ENCODE data around the gene SCTR.

The SCTR gene

DNA sequence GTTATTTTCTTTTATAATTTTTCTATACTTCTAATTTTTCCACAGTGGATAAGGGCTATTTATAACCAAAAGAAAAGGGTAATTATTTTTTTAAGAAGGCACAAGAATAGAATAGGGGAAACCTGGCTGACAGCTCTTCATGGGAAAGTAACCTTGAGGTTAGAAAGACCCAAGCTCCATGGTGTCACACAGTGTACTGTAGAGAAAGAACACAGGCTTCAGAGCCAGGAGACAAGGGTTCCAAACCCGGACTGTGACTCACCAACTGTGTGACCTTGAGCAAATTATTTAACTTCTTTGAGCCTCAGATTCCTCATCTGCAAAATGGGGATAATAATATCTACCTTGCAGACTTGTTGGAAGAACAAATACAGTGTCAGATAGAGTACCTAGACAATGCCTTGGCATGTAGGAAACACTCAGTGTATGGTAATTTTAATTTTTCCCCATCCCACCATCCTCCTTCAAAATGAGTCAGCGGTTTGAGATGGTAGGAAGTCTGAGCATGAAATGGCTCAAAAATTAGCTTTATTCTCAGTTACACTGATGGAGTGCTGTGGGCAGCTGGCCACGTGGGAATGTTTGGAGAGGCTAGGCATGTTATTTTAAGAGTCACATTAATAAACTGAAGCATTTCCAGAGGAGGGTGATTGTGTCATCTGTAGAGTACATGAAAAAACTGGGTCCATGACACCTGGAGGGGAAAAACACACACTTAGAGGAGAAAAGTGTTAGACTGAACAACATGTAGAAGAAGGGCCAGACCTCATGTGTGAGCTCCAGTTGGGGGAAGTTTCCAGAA is 55.9 kb downstream of the SCTR start:
- FAIRE-seq (no peak), DNase-seq (ENCODE audit: insufficient read length, low spot score) (no peak)
- TF ChIP-seq, protein P1, sequence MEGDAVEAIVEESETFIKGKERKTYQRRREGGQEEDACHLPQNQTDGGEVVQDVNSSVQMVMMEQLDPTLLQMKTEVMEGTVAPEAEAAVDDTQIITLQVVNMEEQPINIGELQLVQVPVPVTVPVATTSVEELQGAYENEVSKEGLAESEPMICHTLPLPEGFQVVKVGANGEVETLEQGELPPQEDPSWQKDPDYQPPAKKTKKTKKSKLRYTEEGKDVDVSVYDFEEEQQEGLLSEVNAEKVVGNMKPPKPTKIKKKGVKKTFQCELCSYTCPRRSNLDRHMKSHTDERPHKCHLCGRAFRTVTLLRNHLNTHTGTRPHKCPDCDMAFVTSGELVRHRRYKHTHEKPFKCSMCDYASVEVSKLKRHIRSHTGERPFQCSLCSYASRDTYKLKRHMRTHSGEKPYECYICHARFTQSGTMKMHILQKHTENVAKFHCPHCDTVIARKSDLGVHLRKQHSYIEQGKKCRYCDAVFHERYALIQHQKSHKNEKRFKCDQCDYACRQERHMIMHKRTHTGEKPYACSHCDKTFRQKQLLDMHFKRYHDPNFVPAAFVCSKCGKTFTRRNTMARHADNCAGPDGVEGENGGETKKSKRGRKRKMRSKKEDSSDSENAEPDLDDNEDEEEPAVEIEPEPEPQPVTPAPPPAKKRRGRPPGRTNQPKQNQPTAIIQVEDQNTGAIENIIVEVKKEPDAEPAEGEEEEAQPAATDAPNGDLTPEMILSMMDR (IDR thresholded peaks at IDR 0.05; ENCODE audit: insufficient read depth, missing control alignments) = no peak

DNA sequence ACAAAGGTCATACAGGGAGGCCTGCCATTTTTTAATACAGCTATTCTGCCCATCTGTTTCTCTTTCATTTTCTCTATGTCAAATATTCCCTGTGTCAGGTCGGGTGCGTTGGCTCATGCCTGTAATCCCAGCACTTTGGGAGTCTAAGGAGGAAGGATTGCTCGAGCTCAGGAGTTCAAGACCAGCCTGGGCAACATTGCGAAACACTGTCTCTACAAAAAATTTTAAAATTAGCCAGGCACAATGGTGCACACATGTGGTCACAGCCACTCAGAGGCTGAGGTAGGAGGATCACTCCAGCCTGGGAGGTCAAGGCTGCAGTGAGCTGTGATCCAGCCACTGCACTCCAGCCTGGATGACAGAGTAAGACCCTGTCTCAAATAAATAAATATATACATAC is 57.9 kb downstream of the SCTR start:
- DNase-seq (ENCODE audit: insufficient read length, low spot score) (no peak), FAIRE-seq (no peak)
- TF ChIP-seq, protein P1 (IDR thresholded peaks at IDR 0.05; ENCODE audit: insufficient read depth, missing control alignments) = no peak

DNA sequence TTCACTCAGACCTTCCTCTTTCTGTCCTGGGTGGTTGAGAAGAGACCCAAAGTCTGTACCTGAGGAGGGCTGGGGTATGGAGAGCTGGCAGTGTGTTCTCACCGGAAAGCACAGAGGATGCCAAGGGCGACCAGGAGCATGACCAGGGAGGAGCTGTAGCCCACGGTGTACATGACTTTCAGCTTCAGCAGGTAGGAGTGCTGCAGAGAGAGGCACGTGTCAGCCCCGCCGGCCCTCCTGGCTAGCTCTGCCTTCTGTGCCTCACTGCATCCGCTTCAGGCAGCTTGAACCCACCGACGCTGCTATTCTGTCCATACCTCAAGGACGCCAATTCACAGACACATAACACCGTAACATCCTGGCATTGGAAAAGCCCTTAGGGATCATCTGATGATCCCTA is 58.6 kb downstream of the SCTR start:
- no peak for DNase-seq (ENCODE audit: insufficient read length, low spot score)
- TF ChIP-seq, protein P1 (IDR thresholded peaks at IDR 0.05; ENCODE audit: insufficient read depth, missing control alignments) = no peak
- no peak for FAIRE-seq

- FAIRE-seq (no peak), DNase-seq (ENCODE audit: insufficient read length, low spot score) (no peak)
- TF ChIP-seq, protein P1 (IDR thresholded peaks at IDR 0.05; ENCODE audit: insufficient read depth, missing control alignments) = no peak
These were observed 59.3 kb downstream of the SCTR start for GRCh38 chr2:119464981-119465380.

GRCh38 chr2:119463990-119464389 is 60.3 kb downstream of the SCTR start:
- TF ChIP-seq, protein P1 (IDR thresholded peaks at IDR 0.05; ENCODE audit: insufficient read depth, missing control alignments) = no peak
- DNase-seq (ENCODE audit: insufficient read length, low spot score) = no peak
- no peak for FAIRE-seq

DNA sequence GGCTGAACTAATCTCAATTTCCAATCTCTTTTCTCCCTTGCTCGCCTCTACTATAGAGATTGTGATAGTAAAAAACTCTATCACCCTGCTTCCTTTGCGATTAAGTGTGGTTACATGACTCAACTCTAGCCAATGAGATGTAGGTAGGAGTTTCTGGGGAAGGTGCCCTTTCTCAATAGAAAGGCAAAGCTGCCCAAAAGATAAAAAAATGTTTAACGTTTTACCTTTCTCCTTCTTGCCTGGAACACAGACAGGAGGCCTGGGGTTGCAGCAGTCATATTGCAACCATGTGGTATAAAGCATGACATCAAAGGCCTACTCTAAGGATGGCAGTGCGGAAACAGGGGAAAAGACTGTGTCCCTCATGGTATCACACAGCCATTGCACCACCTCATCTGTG is 61.1 kb downstream of the SCTR start:
- DNase-seq (ENCODE audit: insufficient read length, low spot score) = no peak
- no peak for FAIRE-seq
- TF ChIP-seq, protein P1 (IDR thresholded peaks at IDR 0.05; ENCODE audit: insufficient read depth, missing control alignments) = no peak

DNA sequence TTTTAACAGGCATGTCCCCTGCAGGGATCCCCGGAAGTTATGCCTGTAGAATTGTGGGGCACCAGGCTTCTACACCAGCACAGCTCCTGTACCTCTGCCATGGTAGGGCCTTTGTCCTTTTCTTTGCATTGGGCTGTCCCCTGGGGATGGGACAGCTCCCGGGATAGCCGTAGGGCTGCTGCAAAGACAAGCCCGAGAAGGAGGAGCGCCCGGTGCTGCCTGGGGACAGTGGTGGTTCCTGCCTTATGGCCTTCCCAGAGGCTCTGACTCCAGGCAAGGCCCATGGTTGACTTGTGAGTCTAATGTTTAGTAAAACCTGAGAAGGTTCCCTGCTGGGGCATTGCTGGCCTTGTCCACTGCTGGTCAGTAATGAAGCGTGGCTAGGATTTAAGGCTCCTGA is 61.7 kb downstream of the SCTR start:
- no peak for FAIRE-seq
- no peak for DNase-seq (ENCODE audit: insufficient read length, low spot score)

More for the DNA sequence above, 61.7 kb downstream of the SCTR start:
- TF ChIP-seq, protein P1 (IDR thresholded peaks at IDR 0.05; ENCODE audit: insufficient read depth, missing control alignments) = no peak

Data from D721Med (cell line).